Liver (tissue), 9 donors: Measurements from ENCODE around the gene THNSL1. TPM values are rescaled to one million over a fixed set of nuclear protein-coding genes. Genes with fewer than 3 reads are reported as not detected.

Experiments
- DNase-seq: peaks from one replicate; pipeline ENCODE4 v3.0.0-alpha.2; 2017; ENCODE audit warnings: low spot score
- H3K27ac ChIP-seq, 2 donors: one replicate each; pipeline ENCODE4 v1.7.0; 2013; ENCODE audit warnings: inconsistent platforms in 2 of 2, low read length in 2 of 2, control low read depth in 1 of 2, low read depth in 1 of 2, mild to moderate bottlenecking in 1 of 2
- H3K27me3 ChIP-seq, 4 donors: one replicate each; pipeline versions ENCODE4 v1.6.1 to v1.7.0; 2013; ENCODE audit warnings: low read length in 3 of 4, inconsistent platforms in 1 of 4, mild to moderate bottlenecking in 1 of 4, moderate library complexity in 1 of 4; ENCODE audit not compliant: control insufficient read depth in 4 of 4, insufficient read depth in 4 of 4
- H3K36me3 ChIP-seq, 4 donors: one replicate each; pipeline versions ENCODE4 v1.6.1 to v1.7.0; 2013; ENCODE audit warnings: low read length in 3 of 4, mild to moderate bottlenecking in 3 of 4, low read depth in 1 of 4, moderate library complexity in 1 of 4; ENCODE audit not compliant: control insufficient read depth in 4 of 4, insufficient read depth in 3 of 4
- H3K4me1 ChIP-seq, 4 donors: one replicate each; pipeline versions ENCODE4 v1.6.1 to v1.7.0; 2013; ENCODE audit warnings: low read length in 3 of 4, mild to moderate bottlenecking in 3 of 4, moderate library complexity in 1 of 4; ENCODE audit not compliant: control insufficient read depth in 4 of 4, insufficient read depth in 4 of 4
- H3K4me3 ChIP-seq, 3 donors: one replicate each; pipeline versions ENCODE4 v1.6.1 to v1.7.0; 2013; ENCODE audit warnings: low read length in 3 of 3, control low read depth in 1 of 3, low read depth in 1 of 3, mild to moderate bottlenecking in 1 of 3
- H3K9ac ChIP-seq, 2 donors: one replicate each; pipeline ENCODE4 v1.7.0; 2013; ENCODE audit warnings: low read length in 2 of 2, mild to moderate bottlenecking in 2 of 2, moderate library complexity in 2 of 2, control low read depth in 1 of 2, low read depth in 1 of 2
- H3K9me3 ChIP-seq, 4 donors: one replicate each; pipeline versions ENCODE4 v1.6.1 to v1.7.0; 2013; ENCODE audit warnings: low read length in 3 of 4; ENCODE audit not compliant: control insufficient read depth in 4 of 4
- ATF3 ChIP-seq: IDR thresholded peaks from 2 replicates; pipeline ENCODE4 v1.6.1; 2016; ENCODE audit warnings: antibody characterized with exemption
- CTCF ChIP-seq: fragments of 150-350 bp; IDR thresholded peaks from 2 replicates; pipeline ENCODE4 v1.5.1; 2017; ENCODE audit warnings: improper control_type of control experiment, low read depth, low read length; ENCODE audit not compliant: missing input control
- EGR1 ChIP-seq, 2 donors: IDR thresholded peaks; 2 replicates each; pipeline ENCODE4 v1.6.1; 2016 to 2018; ENCODE audit warnings: antibody characterized with exemption in 2 of 2, low read depth in 2 of 2
- FOXA2 ChIP-seq: IDR thresholded peaks from 2 replicates; pipeline ENCODE4 v1.6.1; 2016; ENCODE audit warnings: antibody characterized with exemption
- GABPA ChIP-seq, 2 donors: IDR thresholded peaks in 1 of 2; conservative IDR thresholded peaks in 1 of 2; 2 replicates each; pipeline ENCODE4 v1.6.1; 2016; ENCODE audit warnings: antibody characterized with exemption in 2 of 2, mild to moderate bottlenecking in 1 of 2, moderate library complexity in 1 of 2
- HNF4A ChIP-seq, 2 donors: conservative IDR thresholded peaks; 2 replicates each; pipeline ENCODE4 v1.6.1; 2016; ENCODE audit warnings: antibody characterized with exemption in 2 of 2, mild to moderate bottlenecking in 2 of 2
- HNF4G ChIP-seq: IDR thresholded peaks from 2 replicates; pipeline ENCODE4 v1.6.1; 2016; ENCODE audit warnings: antibody characterized with exemption
- JUND ChIP-seq, 2 donors: IDR thresholded peaks; 2 replicates each; pipeline ENCODE4 v1.6.1; 2016; ENCODE audit warnings: antibody characterized with exemption in 2 of 2
- MAX ChIP-seq: IDR thresholded peaks from 2 replicates; pipeline ENCODE4 v1.6.1; 2016; ENCODE audit warnings: antibody characterized with exemption
- NR2F2 ChIP-seq: IDR thresholded peaks from 2 replicates; pipeline ENCODE4 v1.6.1; 2016; ENCODE audit warnings: antibody characterized with exemption
- RAD21 ChIP-seq, 2 donors: IDR thresholded peaks; 2 replicates each; pipeline ENCODE4 v1.6.1; 2016; ENCODE audit warnings: antibody characterized with exemption in 2 of 2, mild to moderate bottlenecking in 2 of 2
- REST ChIP-seq: IDR thresholded peaks from 2 replicates; pipeline ENCODE4 v1.6.1; 2016; ENCODE audit warnings: antibody characterized with exemption, mild to moderate bottlenecking
- RXRA ChIP-seq, 2 donors: IDR thresholded peaks; 2 replicates each; pipeline ENCODE4 v1.6.1; 2017 to 2018; ENCODE audit warnings: antibody characterized with exemption in 2 of 2, mild to moderate bottlenecking in 1 of 2
- SP1 ChIP-seq: IDR thresholded peaks from 2 replicates; pipeline ENCODE4 v1.6.1; 2018; ENCODE audit warnings: antibody characterized with exemption, mild to moderate bottlenecking
- TAF1 ChIP-seq: conservative IDR thresholded peaks from 2 replicates; pipeline ENCODE4 v1.6.1; 2016; ENCODE audit warnings: antibody characterized with exemption, mild to moderate bottlenecking
- YY1 ChIP-seq: IDR thresholded peaks from 2 replicates; pipeline ENCODE4 v1.6.1; 2016; ENCODE audit warnings: antibody characterized with exemption, mild to moderate bottlenecking
- ZBTB33 ChIP-seq: IDR thresholded peaks from 2 replicates; pipeline ENCODE4 v1.6.1; 2016; ENCODE audit warnings: antibody characterized with exemption
- WGBS: extraction: QIAGEN DNeasy Blood & Tissue Kit; methylation state at CpG from one replicate; pipeline ENCODE4 v1.1.7; 2013; 5-methylcytosine and 5-hydroxymethylcytosine counted together
- polyA plus RNA-seq, 2 donors: library from polyadenylated mRNA; stranded (reverse) in 1 of 2; unstranded in 1 of 2; fragments of 200-250 nt in 1 of 2; fragments of >200 nt in 1 of 2; fragmentation: Nextera tagmentation in 1 of 2; extraction: Ambion mirVana in 1 of 2; gene quantifications; one replicate each; pipeline versions ENCODE4 v1.2.1 to v1.2.3, GENCODE V29; 2013 to 2015
- total RNA-seq, 2 donors: library from RNA; depleted of rRNA; stranded (reverse); fragments of >200 nt; gene quantifications; one replicate each; pipeline ENCODE4 v1.2.3, GENCODE V29; 2014
- donor health status: healthy.
- donor health status: healthy.
- donor health status: healthy.
- donor health status: healthy.
- donor health status: healthy.

Gene THNSL1
- total and polyA plus RNA-seq, 4 donors, result 5.0 to 8.2 (median 7.8) TPM

- Histone ChIP-seq H3K36me3 (no peaks in the 10 kb centered on the region), H3K9me3 (no peaks in the 10 kb centered on the region), H3K27ac (no peak overlapping the region), H3K4me3 (no peak overlapping the region), H3K27me3 (no peaks in the 10 kb centered on the region), H3K4me1 (no peaks in the 10 kb centered on the region), H3K9ac (no peak overlapping the region)
- WGBS, result 73% methylated on average over 1 of the region's 1 CpG
- no peak for TF ChIP-seq EGR1 (IDR thresholded peaks at IDR 0.05; ENCODE audit: low read depth in 2 of 2)
- no peak for TF ChIP-seq YY1
- TF ChIP-seq HNF4G, result no peak
- TF ChIP-seq CTCF, result no peak
- no peak for TF ChIP-seq REST
- no peak for TF ChIP-seq HNF4A (conservative IDR thresholded peaks at IDR 0.05)
- no peak for TF ChIP-seq TAF1
- TF ChIP-seq FOXA2, result no peak
- DNase-seq, result no peak
Observed at GRCh38 chr10:24982319-24983112, 33.9 kb upstream of the THNSL1 start.

- Histone ChIP-seq H3K27ac (no peak overlapping the region), H3K4me3 (no peak overlapping the region)
- WGBS, result 99% methylated on average over 4 of the region's 4 CpGs
- no peak for TF ChIP-seq RXRA (IDR thresholded peaks at IDR 0.05)
- TF ChIP-seq NR2F2, result no peak
- no peak for TF ChIP-seq MAX
- TF ChIP-seq EGR1 (IDR thresholded peaks at IDR 0.05; ENCODE audit: low read depth in 2 of 2), result no peak
- no peak for TF ChIP-seq ATF3
- TF ChIP-seq CTCF, result no peak
- no peak for TF ChIP-seq REST
- TF ChIP-seq YY1, result no peak
- TF ChIP-seq RAD21 (IDR thresholded peaks at IDR 0.05), result no peak
- TF ChIP-seq HNF4G, result no peak
- TF ChIP-seq GABPA (IDR thresholded peaks at IDR 0.05 in 1 of 2, conservative IDR thresholded peaks at IDR 0.05 in 1 of 2), result no peak
- no peak for TF ChIP-seq HNF4A (conservative IDR thresholded peaks at IDR 0.05)
- TF ChIP-seq ZBTB33, result no peak
- TF ChIP-seq FOXA2, result no peak
- no peak for TF ChIP-seq JUND (IDR thresholded peaks at IDR 0.05)
- no peak for TF ChIP-seq SP1
Observed at GRCh38 chr10:24983130-24983529, 33.3 kb upstream of the THNSL1 start.

More at GRCh38 chr10:24983130-24983529, 33.3 kb upstream of the THNSL1 start:
- no peaks in the 10 kb centered on the region for H3K27me3 ChIP-seq
- DNase-seq, result no peak
- no peak overlapping the region for H3K9ac ChIP-seq
- no peaks in the 10 kb centered on the region for H3K9me3 ChIP-seq
- no peaks in the 10 kb centered on the region for H3K36me3 ChIP-seq
- no peaks in the 10 kb centered on the region for H3K4me1 ChIP-seq
